GM12874 (cell line): Measurements from ENCODE around the gene BTBD17.

Source experiments
- CTCF ChIP-seq: IDR thresholded peaks from 2 replicates; pipeline ENCODE4 v1.5.1; 2011; ENCODE audit warnings: low read depth, mild to moderate bottlenecking, control low read depth, low read length, moderate library complexity; ENCODE audit not compliant: insufficient read depth

The BTBD17 gene

GRCh38 chr17:74339537-74340195 lies 22.0 kb downstream of the BTBD17 start:
- TF ChIP-seq CTCF, result no peak

GRCh38 chr17:74337834-74338500 lies 23.7 kb downstream of the BTBD17 start:
- no peak for TF ChIP-seq CTCF

- no peak for TF ChIP-seq CTCF
Measured at GRCh38 chr17:74336307-74336706, 25.4 kb downstream of the BTBD17 start.

- TF ChIP-seq CTCF, result no peak
Measured at GRCh38 chr17:74335529-74336062, 26.1 kb downstream of the BTBD17 start.

GRCh38 chr17:74334393-74335039 lies 27.2 kb downstream of the BTBD17 start:
- no peak for TF ChIP-seq CTCF

- TF ChIP-seq CTCF, result no peak
Measured at GRCh38 chr17:74332763-74333283, 28.8 kb downstream of the BTBD17 start.

- no peak for TF ChIP-seq CTCF
Measured at GRCh38 chr17:74332017-74332650, 29.5 kb downstream of the BTBD17 start.
